Putamen (tissue), 1 donor: ENCODE results near the gene SLC22A7.

Source experiments
- DNase-seq: peaks from one replicate; pipeline ENCODE4 v3.0.0-alpha.2; 2016; ENCODE audit warnings: low spot score

Gene SLC22A7, protein sequence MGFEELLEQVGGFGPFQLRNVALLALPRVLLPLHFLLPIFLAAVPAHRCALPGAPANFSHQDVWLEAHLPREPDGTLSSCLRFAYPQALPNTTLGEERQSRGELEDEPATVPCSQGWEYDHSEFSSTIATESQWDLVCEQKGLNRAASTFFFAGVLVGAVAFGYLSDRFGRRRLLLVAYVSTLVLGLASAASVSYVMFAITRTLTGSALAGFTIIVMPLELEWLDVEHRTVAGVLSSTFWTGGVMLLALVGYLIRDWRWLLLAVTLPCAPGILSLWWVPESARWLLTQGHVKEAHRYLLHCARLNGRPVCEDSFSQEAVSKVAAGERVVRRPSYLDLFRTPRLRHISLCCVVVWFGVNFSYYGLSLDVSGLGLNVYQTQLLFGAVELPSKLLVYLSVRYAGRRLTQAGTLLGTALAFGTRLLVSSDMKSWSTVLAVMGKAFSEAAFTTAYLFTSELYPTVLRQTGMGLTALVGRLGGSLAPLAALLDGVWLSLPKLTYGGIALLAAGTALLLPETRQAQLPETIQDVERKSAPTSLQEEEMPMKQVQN

GRCh38 chr6:43297644-43298564 is at the start of gene SLC22A7:
SLC22A7 (plus strand) TSS chr6:43298260; CDS start chr6:43298359, 99 bp downstream.
- no peak for DNase-seq

GRCh38 chr6:43248791-43249190 is 49.3 kb upstream of the SLC22A7 start:
- no peak for DNase-seq

- no peak for DNase-seq
These were observed 47.1 kb upstream of the SLC22A7 start for GRCh38 chr6:43250992-43251373.

- no peak for DNase-seq
These were observed 44.7 kb upstream of the SLC22A7 start for GRCh38 chr6:43253401-43253800.

DNA sequence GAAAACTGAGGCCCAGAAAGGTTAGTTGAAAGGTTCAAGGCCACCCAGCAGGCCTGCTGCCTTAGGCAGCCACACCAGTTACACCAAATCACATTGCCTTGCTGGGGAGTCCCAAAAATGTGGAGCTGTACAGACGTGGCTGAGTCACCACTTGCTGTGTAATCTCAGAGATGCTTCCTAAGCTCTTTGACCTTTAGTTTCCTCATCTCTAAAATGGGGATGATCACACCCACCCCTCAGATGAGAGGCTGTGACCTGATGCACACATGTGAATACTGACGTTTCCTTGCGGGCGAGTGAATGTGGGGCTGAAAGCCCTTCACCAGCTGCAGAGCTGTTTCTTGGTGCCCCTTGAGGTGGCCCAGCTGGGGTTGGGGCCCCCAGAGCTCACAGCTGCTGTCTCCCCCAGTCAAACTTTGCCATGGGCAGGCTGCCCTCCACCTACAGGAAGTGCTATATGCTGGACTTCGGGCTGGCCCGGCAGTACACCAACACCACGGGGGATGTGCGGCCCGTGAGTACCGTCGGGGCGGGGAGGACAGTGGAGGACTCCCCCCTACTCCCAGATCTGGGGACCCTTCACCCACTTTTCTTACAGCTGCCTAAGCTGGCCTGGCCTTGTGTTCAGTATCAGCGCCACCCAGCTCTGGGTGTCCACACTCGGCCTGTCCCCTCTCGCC is 43.8 kb upstream of the SLC22A7 start:
- no peak for DNase-seq

DNA sequence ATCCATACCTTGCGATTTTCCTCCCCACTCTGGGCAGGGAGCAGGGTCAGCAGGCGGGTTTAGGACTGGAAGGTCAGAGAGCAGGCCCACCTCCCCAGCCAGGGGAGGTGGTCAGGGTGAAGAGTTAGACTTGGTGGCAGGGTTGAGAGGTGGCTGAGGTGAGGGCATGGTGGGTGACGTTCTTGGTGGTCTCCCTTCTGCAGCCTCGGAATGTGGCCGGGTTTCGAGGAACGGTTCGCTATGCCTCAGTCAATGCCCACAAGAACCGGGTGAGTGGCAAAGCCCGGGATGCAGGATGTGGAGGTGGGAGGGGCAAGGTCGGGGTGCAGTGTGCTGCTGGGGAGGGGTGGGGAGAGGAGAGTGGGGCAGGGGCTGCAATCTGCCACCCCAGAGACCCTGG is 43.2 kb upstream of the SLC22A7 start:
- DNase-seq = no peak

DNA sequence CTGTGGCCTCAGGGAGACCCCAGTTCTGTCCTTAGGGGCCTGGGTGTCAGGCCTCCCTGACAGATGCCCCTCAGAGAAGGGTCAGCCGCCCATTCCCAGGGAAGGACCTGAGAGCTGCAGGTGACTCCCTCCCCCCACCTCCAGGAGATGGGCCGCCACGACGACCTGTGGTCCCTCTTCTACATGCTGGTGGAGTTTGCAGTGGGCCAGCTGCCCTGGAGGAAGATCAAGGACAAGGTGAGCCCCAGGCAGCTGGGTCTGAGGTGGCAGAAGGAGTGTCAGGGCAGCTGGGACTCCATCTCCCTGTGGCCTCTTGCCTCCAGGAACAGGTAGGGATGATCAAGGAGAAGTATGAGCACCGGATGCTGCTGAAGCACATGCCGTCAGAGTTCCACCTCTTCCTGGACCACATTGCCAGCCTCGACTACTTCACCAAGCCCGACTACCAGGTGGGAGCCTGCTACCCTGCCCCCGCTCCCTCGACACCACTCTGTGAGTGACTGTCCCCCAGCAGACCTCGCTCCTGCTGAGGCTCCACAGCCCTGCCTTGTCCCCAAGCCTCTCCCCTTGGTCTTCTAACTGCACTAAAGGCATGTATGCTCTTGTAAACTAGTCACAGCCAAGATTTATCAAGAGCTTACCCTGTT is 42.5 kb upstream of the SLC22A7 start:
- DNase-seq = no peak

DNA sequence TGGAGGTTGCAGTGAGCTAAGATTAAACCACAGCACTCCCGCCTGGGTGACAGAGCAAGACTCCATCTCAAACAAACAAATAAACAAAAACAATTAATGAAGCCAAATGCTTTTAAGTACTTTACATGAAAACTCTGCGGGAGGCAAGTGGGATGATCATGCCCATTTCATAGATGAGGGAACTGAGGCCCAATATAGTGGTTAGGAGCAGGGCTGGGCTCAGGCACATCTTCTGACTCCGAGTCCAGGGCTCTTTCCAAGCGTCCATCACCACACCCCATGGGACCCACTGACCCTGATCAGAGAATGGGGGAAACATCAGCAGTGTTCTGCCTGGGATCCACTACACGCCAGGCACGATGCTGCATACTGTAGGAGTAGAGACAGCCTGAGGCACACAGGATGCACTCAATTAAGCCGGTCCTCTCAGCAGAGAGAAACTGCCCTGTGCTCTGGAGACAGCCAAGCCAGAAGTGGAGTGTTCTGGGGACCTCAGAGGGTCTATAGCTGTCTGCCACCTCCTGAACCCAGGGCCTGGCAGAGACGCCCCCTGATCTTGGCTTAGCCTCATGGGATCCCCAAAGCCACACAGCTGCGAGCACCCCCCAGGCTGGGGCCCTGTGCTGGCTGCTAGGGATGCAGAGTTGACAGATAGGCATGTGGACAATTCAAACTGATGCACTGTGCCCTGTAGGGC is 41.2 kb upstream of the SLC22A7 start:
- DNase-seq = no peak

- DNase-seq = no peak
These were observed 40.5 kb upstream of the SLC22A7 start for GRCh38 chr6:43257367-43258145.

- no peak for DNase-seq
These were observed 39.9 kb upstream of the SLC22A7 start for GRCh38 chr6:43258180-43258579.

DNA sequence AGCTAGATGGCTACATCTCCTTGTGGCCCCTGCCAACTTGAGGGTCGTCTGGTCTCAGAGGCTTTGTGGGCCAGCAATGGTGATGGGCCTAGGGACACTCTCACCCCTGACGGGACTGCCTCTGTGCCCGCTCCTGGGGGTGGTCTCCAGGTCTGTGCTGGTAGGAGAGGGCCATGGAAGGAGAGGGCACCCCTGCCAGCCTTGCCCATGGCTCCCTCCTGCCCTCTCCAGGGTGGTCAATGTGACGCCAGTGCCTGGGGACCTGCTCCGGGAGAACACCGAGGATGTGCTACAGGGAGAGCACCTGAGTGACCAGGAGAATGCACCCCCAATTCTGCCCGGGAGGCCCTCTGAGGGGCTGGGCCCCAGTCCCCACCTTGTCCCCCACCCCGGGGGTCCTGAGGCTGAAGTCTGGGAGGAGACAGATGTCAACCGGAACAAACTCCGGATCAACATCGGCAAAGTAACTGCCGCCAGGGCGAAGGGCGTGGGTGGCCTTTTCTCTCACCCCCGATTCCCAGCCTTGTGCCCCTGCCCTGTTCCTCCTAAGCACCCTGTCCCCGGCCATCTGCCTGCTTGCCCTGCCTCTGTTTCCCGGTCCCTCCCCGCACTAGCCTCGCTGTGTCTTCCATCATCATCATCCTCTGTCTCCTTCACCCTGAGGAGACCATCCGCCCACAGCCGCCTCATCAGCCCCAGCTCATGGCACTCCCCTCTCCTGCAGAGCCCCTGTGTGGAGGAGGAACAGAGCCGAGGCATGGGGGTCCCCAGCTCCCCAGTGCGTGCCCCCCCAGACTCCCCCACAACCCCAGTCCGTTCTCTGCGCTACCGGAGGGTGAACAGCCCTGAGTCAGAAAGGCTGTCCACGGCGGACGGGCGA is 39.0 kb upstream of the SLC22A7 start:
- DNase-seq = no peak

DNA sequence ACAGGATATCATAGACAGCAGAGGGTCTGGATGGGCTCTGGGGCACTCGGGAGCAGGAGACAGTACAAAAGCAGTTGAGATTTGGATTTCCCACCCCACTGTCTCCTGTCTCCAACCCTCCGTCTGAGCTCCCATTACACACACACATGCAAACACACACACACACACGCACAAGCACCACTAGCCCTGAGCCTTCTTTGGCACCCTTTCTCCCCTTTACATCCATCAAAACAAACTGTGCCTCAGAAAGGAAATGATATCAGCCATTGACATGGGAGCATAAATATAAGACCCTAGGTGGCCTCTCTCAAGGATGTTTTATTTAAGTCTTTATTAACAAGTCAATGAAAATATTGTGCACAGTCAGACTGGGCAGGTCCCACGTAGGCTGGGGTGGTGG is 37.3 kb upstream of the SLC22A7 start:
- no peak for DNase-seq

- DNase-seq = no peak
These were observed 36.9 kb upstream of the SLC22A7 start for GRCh38 chr6:43261198-43261597.

DNA sequence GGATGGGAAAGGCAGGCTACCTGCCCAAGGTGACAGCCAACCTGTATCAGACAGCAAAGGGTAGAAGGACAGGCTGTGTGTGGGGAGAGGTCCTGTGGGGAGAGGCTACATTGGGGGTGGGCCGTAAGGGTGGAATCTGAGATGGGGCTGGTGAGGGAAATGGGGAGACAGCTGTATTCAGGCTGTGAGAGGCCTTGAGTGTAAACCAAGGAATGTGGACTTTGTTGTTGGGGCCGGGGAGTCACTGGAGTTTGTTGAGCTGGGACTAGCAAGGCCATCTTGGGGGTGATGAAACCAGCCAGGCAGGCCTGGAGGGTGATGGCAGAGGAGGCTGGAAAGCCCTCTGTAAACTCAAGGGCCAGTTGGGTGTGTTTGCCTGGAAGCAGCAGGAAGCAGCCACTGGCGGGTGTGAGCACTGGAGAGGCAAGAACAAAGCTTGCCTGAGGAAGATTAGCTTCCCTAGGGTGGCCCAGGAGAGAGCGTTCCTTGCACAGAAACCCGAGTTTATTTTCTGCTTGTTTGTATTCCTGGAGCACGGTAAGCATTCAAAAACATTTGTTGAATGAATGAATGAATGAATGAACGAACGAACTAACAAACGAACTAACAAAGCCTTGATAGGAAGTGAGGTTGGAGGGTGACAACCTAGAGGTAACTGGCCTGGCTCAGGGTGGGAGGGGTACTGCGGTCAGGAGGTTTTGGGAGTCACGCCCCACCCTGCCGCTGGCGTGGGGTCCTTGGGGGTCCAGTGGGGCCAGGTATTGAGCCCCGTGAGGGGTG is 35.9 kb upstream of the SLC22A7 start:
- DNase-seq = no peak

GRCh38 chr6:43262780-43263313 is 35.2 kb upstream of the SLC22A7 start:
- no peak for DNase-seq

DNA sequence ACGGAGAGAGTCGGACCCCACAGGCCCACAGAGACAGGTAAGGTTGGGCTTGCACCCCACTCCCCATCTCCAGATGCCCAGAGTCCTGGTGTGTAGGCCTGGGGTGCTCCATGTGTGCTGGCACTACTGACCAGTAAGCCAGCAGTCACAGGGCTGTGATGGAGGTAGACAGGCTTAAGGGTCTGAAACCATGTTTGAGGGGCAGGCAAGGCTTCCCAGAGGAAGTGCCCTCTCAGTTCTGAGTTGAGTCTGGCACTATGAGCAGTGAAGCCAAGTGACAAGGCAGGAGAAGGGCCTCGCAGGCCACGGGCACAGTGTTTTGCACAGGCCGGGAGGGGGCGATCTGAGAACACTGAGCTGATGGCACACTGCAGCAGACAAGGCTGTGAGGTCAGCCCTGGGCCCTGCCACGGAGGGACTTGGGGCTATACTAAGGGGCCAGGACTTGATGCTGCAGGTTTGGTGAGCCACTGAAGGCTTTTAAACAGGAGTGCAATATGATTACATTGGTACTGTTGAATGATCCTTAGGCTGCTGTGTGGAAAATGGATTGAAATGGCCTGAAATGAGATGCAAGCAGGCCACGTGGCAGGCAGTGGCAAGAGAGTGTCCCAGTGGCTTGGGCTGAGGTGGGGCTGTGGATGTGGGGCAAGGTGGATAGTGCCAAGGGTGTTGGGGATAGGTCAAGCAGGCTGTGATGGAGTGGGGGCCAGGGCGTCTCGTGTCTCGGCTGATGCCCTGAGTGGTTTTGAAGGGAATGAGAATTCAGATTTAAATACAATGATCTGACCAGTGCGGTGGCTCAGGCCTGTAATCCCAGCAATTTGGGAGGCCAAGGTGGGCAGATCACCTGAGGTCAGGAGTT is 34.5 kb upstream of the SLC22A7 start:
- DNase-seq = no peak

DNA sequence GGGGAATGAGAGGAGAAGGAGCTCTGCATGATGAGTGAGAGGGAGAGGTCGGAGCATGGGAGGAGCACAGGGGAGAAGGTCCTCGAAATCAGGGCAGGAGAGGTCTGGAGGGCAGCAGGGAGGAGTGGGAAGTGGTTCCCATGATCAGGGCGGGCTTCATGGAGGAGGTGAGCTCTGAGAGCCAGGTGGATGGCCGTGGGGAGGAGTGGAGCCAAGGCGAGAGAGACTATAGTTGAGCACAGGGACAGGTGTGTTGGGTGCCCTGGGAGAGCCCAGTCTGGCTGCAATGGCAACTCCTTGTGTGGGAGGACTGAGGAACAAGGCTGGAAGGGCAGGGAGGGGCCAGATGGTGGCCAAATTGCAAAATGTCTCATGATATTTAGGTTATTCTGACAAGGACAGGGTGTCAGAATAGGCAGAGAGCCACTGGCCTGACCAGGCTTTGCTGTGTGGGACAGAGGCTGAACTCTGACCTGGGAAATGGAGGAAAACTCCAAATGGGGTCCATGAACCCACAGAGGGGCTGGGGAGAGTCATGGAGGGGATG is 33.4 kb upstream of the SLC22A7 start:
- no peak for DNase-seq
